GM12878 (cell line): Measurements from ENCODE around the gene STX12. TPM values are rescaled to one million over a fixed set of nuclear protein-coding genes. Genes with fewer than 3 reads are reported as not detected.
A peak's percentile ranks its signal among the peaks of the same experiment; 100 is the strongest.
"Not testable (repeated sequence)": the region's sequence is repeated elsewhere in the genome, so short reads cannot be mapped to it uniquely, and the experiment has no call there.

Experiments
- ATAC-seq: fragments of 200-7000 bp; cut with Tn5 transposase; 3 replicates; pipeline ENCODE4 v1.9.1; 2020; ENCODE audit warnings: mild to moderate bottlenecking, moderate library complexity
- BruUV-seq: library from RNA; stranded (reverse); fragments of 400-500 nt; replicated peaks from 2 replicates; lab custom pipeline; 2021; lab: Mats Ljungman, UMichigan
- CTCF ChIA-PET: fragments of 300-600 bp; sonication (Branson Sonifier 250); formaldehyde crosslinking; extraction: SDS; loops from one replicate; lab custom pipeline; 2021; ENCODE audit warnings: inconsistent platforms; lab: Yijun Ruan, JAX
- POLR2A ChIA-PET: fragments of 350-600 bp; formaldehyde crosslinking; extraction: SDS; loops from one replicate; lab custom pipeline; 2021; ENCODE audit warnings: inconsistent platforms; lab: Charles Lee
- RAD21 ChIA-PET: fragments of 300-600 bp; sonication (Branson Sonifier 250); formaldehyde crosslinking; loops from one replicate; lab custom pipeline; 2023; ENCODE audit warnings: antibody characterized with exemption; ENCODE audit not compliant: unreplicated experiment; lab: Charles Lee
- SMC1A ChIA-PET: fragments of 300-600 bp; sonication (Branson Sonifier 250); formaldehyde crosslinking; loops from one replicate; lab custom pipeline; 2023; ENCODE audit not compliant: unreplicated experiment, uncharacterized antibody; lab: Charles Lee
- DNase-seq: peaks from one replicate; pipeline ENCODE4 v3.0.0-alpha.2; 2011; ENCODE audit warnings: low read depth, low spot score
- FAIRE-seq: peaks from 3 replicates; lab custom pipeline; 2011; peaks lifted over from hg19 to GRCh38; lab: Jason Lieb, UNC
- H2AFZ ChIP-seq: 2 replicates; pipeline ENCODE4 v1.6.0; 2011; ENCODE audit warnings: low read depth, low read length, control low read depth; ENCODE audit not compliant: control insufficient read depth
- H3K27ac ChIP-seq: 2 replicates; pipeline ENCODE4 v1.5.1; 2011; ENCODE audit warnings: control low read depth; ENCODE audit not compliant: control insufficient read depth, insufficient read depth
- H3K27me3 ChIP-seq, 2 experiments: replicated peaks in 1 of 2; 2 replicates each; pipeline versions ENCODE4 v1.6.0 to v1.6.1; 2011; ENCODE audit warnings: low read length in 1 of 2; ENCODE audit not compliant: control insufficient read depth in 2 of 2, insufficient read depth in 2 of 2
- H3K36me3 ChIP-seq, 2 experiments: 2 replicates each; pipeline ENCODE4 v1.5.1; 2011; ENCODE audit warnings: low read length in 1 of 2; ENCODE audit not compliant: control insufficient read depth in 2 of 2, insufficient read depth in 2 of 2
- H3K4me1 ChIP-seq: 2 replicates; pipeline ENCODE4 v1.6.1; 2011; ENCODE audit warnings: mild to moderate bottlenecking, low read length, moderate library complexity, mixed read lengths; ENCODE audit not compliant: control insufficient read depth, insufficient read depth
- H3K4me2 ChIP-seq: 2 replicates; pipeline ENCODE4 v1.6.0; 2011; ENCODE audit warnings: control low read depth; ENCODE audit not compliant: control insufficient read depth, insufficient read depth
- H3K4me3 ChIP-seq: fragments of 200-600 bp; sonication (generic); 2 replicates; pipeline ENCODE4 v1.5.1; 2016
- H3K79me2 ChIP-seq: 2 replicates; pipeline ENCODE4 v1.6.0; 2011; ENCODE audit warnings: low read length; ENCODE audit not compliant: control insufficient read depth, insufficient read depth
- H3K9ac ChIP-seq: 2 replicates; pipeline ENCODE4 v1.8.0; 2011; ENCODE audit warnings: low read length, control low read depth, mixed read lengths; ENCODE audit not compliant: control insufficient read depth, insufficient read depth
- H3K9me3 ChIP-seq: replicated peaks from 3 replicates; pipeline ENCODE4 v1.5.1; 2011; ENCODE audit warnings: mild to moderate bottlenecking, low read length; ENCODE audit not compliant: control insufficient read depth, insufficient read depth
- H4K20me1 ChIP-seq: 2 replicates; pipeline ENCODE4 v1.6.0; 2011; ENCODE audit not compliant: control insufficient read depth, insufficient read depth
- ASH2L ChIP-seq: fragments of 300-600, 200-600 bp; sonication (generic); IDR thresholded peaks from 2 replicates; pipeline ENCODE4 v1.6.1; 2017; ENCODE audit warnings: low read depth, mild to moderate bottlenecking, borderline replicate concordance
- BACH1 ChIP-seq: fragments of 450-650 bp; IDR thresholded peaks from 2 replicates; pipeline ENCODE4 v1.6.1; 2017; ENCODE audit warnings: mild to moderate bottlenecking, borderline replicate concordance
- CHD4 ChIP-seq: fragments of 200-600 bp; sonication (generic); IDR thresholded peaks from 2 replicates; pipeline ENCODE4 v1.6.1; 2016; ENCODE audit warnings: mild to moderate bottlenecking
- EP300 ChIP-seq, 2 experiments: fragments of 150-350 bp in 1 of 2; IDR thresholded peaks; 2 replicates each; pipeline ENCODE4 v1.6.1; 2011 to 2012; ENCODE audit warnings: low read depth in 2 of 2, low read length in 2 of 2, borderline replicate concordance in 1 of 2, improper control_type of control experiment in 1 of 2, inconsistent platforms in 1 of 2; ENCODE audit not compliant: control insufficient read depth in 1 of 2
- KAT2A ChIP-seq: conservative IDR thresholded peaks from 2 replicates; pipeline ENCODE4 v1.6.1; 2011; ENCODE audit warnings: low read depth, low read length; ENCODE audit not compliant: control insufficient read depth
- KDM1A ChIP-seq: fragments of 200-600 bp; sonication (generic); IDR thresholded peaks from 2 replicates; pipeline ENCODE4 v1.6.1; 2016; ENCODE audit warnings: borderline replicate concordance
- NFXL1 ChIP-seq: fragments of 450-650 bp; IDR thresholded peaks from 2 replicates; pipeline ENCODE4 v1.6.1; 2017; ENCODE audit warnings: antibody characterized with exemption, mild to moderate bottlenecking, borderline replicate concordance
- SMAD1 ChIP-seq: fragments of 450-650 bp; IDR thresholded peaks from 2 replicates; pipeline ENCODE4 v1.6.1; 2018; ENCODE audit warnings: mild to moderate bottlenecking, low read depth; ENCODE audit not compliant: partially characterized antibody
- ZNF207 ChIP-seq: fragments of 450-650 bp; IDR thresholded peaks from 2 replicates; pipeline ENCODE4 v1.6.1; 2014; ENCODE audit warnings: antibody characterized with exemption, mild to moderate bottlenecking, borderline replicate concordance
- ZNF384 ChIP-seq: IDR thresholded peaks from 2 replicates; pipeline ENCODE4 v1.6.1; 2012; ENCODE audit warnings: low read depth, mild to moderate bottlenecking, low read length, improper control_type of control experiment, borderline replicate concordance
- ZSCAN29 ChIP-seq: fragments of 450-650 bp; IDR thresholded peaks from 2 replicates; pipeline ENCODE4 v1.6.1; 2017; ENCODE audit warnings: mild to moderate bottlenecking, moderate library complexity
- WGBS: methylation state at CpG from one replicate; pipeline ENCODE4 v1.1.6; 2016; ENCODE audit warnings: low lambda C conversion rate; ENCODE audit not compliant: insufficient replicate concordance, insufficient coverage; ENCODE audit errors: missing lambda C conversion rate; 5-methylcytosine and 5-hydroxymethylcytosine counted together
- in situ Hi-C: fragments of 300-500 bp; cut with MboI; formaldehyde crosslinking; loops from 9 replicates; pipeline ENCODE4 v1.14.3; 2018; ENCODE audit warnings: mixed read lengths
- intact Hi-C: fragments of 100-400 bp; cut with micrococcal nuclease; formaldehyde crosslinking; loops from one replicate; pipeline ENCODE4 v1.14.2; 2022; ENCODE audit not compliant: unreplicated experiment
- polyA plus RNA-seq, 11 experiments: library from polyadenylated mRNA; depleted of rRNA in 4 of 11; unstranded in 6 of 11; stranded (reverse) in 5 of 11; fragments of >200 nt; fragmentation: Nextera tagmentation in 4 of 11; fragmentation: Illumina TruSeq in 1 of 11; extraction: Ambion mirVana in 4 of 11; extraction: Trizol in 1 of 11; gene quantifications; 1 replicate in 1 of 11; 2 replicates in 10 of 11; pipeline versions ENCODE4 v1.2.1 to v1.2.3, GENCODE V29; 2011 to 2016; ENCODE audit warnings: inconsistent platforms in 2 of 11, missing spikeins in 2 of 11, low read depth in 1 of 11
- total RNA-seq, 4 experiments: library from RNA; depleted of rRNA in 3 of 4; stranded (reverse); fragments of >200 nt in 3 of 4; fragmentation: Illumina TruSeq in 1 of 4; extraction: Trizol in 1 of 4; gene quantifications; 2 replicates each; pipeline versions ENCODE4 v1.2.1 to v1.2.3, GENCODE V29; 2013 to 2021
- TF ChIP-seq, protein P1 (sequence below): IDR thresholded peaks from 2 replicates; pipeline ENCODE4 v1.6.1; 2011; ENCODE audit warnings: low read depth, mild to moderate bottlenecking, low read length, moderate library complexity, borderline replicate concordance; ENCODE audit errors: extremely low read depth
- TF ChIP-seq, protein P2 (sequence below): fragments of 150-350 bp; IDR thresholded peaks from 2 replicates; pipeline ENCODE4 v1.6.1; 2014; ENCODE audit warnings: mild to moderate bottlenecking, low read depth, low read length

Gene STX12
- total and polyA plus RNA-seq, 10 of the 15 experiments (the other 5 are each of a cell fraction or from before 2014, with no cell fraction given) = 20.2 to 35.0 (median 28.1) TPM

DNA sequence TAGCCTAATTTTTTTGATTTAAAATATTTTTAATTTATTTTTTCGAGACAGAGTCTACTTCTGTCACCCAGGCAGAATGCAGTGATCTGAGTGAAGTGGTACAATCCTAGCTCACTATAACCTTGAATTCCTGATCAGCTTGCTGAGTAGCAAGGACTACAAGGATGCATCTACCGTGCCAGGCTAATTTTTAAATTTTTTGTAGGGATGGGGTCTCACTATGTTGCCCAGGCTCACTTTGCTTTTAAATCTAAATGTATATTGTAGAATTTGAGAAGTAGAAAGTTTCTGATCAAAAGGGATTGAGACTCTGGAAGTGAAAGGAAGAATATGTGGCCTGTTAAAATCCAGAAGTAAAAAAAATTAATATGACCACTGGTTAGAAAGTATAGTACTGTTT, 1.6 kb downstream of the STX12 start:
- FAIRE-seq = no peak
- H2AFZ ChIP-seq = no peak overlapping the region
- H3K4me2 ChIP-seq = peak overlapping the region; percentile 68
- intact Hi-C loops = loop anchor here (5.0 to 10.0 kb wide), 2 partner anchors 102 to 470 kb away; partner anchors contain the start of gene IFI6
- H3K79me2 ChIP-seq = peaks cover 62% of the 10 kb centered on the region
- peaks cover 8% of the 10 kb centered on the region; the same call in 1 of the 2 replicates for H4K20me1 ChIP-seq
- WGBS = 50% methylated on average over 2 of the region's 2 CpGs
- no peak for DNase-seq
- in situ Hi-C loops = no loop called here
- no peaks in the 10 kb centered on the region for H3K9me3 ChIP-seq
- ChIA-PET CTCF (interaction anchor here (1.2 to 5.3 kb wide), 5 partner anchors 15 to 301 kb away, joined by 3 to 33 read pairs (median 3); partner anchors contain the start of genes FAM76A and IFI6), RAD21 (interaction anchor here (1.2 to 3.2 kb wide), 5 partner anchors 25 to 218 kb away, joined by 3 to 41 read pairs (median 3); partner anchors contain the start of genes FAM76A, IFI6 and PPP1R8), POLR2A (interaction anchor here (0.6 to 3.1 kb wide), 7 partner anchors 9 to 157 kb away, joined by 3 to 26 read pairs (median 4); partner anchors contain the start of gene FAM76A), SMC1A (interaction anchor here (1.0 to 5.4 kb wide), 5 partner anchors 10 to 104 kb away, joined by 3 to 35 read pairs (median 4); no protein-coding TSS in a partner anchor)
- H3K27me3 ChIP-seq = no peaks in the 10 kb centered on the region
- peak overlapping the region; percentile 32 for H3K27ac ChIP-seq
- no peak for ATAC-seq
- peaks cover 6% of the 10 kb centered on the region for H3K4me1 ChIP-seq
- H3K36me3 ChIP-seq = peaks cover 0 to 4% of the 10 kb centered on the region in 2 experiments; a peak in 2 of 4 replicates
- peak overlapping the region; percentile 94 for H3K9ac ChIP-seq
- H3K4me3 ChIP-seq = peak overlapping the region; percentile 63
- no TSS peak for BruUV-seq
- TF ChIP-seq NFXL1 (no peak), BACH1 (no peak), ZNF207 (no peak), ASH2L (no peak), SMAD1 (no peak), ZSCAN29 (no peak), CHD4 (no peak), KAT2A (no peak), KDM1A (no peak), ZNF384 (no peak), EP300 (IDR thresholded peaks at IDR 0.05; ENCODE audit: borderline replicate concordance in 1 of 2, control insufficient read depth in 1 of 2, low read depth in 2 of 2, low read length in 2 of 2) (no peak)
- TF ChIP-seq, protein P1, sequence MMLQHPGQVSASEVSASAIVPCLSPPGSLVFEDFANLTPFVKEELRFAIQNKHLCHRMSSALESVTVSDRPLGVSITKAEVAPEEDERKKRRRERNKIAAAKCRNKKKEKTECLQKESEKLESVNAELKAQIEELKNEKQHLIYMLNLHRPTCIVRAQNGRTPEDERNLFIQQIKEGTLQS = no peak
- TF ChIP-seq, protein P2, sequence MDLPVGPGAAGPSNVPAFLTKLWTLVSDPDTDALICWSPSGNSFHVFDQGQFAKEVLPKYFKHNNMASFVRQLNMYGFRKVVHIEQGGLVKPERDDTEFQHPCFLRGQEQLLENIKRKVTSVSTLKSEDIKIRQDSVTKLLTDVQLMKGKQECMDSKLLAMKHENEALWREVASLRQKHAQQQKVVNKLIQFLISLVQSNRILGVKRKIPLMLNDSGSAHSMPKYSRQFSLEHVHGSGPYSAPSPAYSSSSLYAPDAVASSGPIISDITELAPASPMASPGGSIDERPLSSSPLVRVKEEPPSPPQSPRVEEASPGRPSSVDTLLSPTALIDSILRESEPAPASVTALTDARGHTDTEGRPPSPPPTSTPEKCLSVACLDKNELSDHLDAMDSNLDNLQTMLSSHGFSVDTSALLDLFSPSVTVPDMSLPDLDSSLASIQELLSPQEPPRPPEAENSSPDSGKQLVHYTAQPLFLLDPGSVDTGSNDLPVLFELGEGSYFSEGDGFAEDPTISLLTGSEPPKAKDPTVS = no peak
- TF ChIP-seq, all 136 proteins: peak for 0

DNA sequence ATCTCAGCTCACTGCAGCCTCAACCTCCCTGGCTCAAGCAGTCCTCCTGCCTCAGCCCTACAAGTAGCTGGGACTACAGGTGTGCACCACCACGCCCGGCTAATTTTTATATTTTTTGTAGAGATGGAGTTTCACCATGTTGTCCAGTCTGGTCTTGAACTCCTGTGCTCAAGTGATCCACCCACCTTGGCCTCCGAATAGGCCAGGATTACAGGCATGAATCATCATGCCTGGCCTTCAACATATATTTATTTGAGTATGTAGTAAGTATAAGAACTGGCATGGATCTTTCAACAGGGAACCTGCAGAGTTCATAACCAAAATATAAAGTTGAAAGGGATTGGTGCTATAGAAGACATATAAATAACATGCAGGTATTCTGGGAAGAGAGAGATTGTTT, 2.3 kb downstream of the STX12 start:
- POLR2A ChIA-PET = interaction anchor here (1.0 to 3.1 kb wide), 3 partner anchors 50 to 59 kb away, joined by 3 to 26 read pairs (median 3); partner anchors contain the start of gene FAM76A
- H3K27ac ChIP-seq, ATAC-seq, DNase-seq, H3K36me3 ChIP-seq, H3K4me1 ChIP-seq, FAIRE-seq, H3K9ac ChIP-seq, BruUV-seq, H2AFZ ChIP-seq, H3K9me3 ChIP-seq, in situ Hi-C loops, H4K20me1 ChIP-seq, H3K27me3 ChIP-seq: not testable (repeated sequence)
- RAD21 ChIA-PET = interaction anchor here (1.2 to 1.3 kb wide), 2 partner anchors 24 to 55 kb away, joined by 3 read pairs; partner anchors contain the start of gene PPP1R8
- SMC1A ChIA-PET = interaction anchor here (0.7 to 5.4 kb wide), 6 partner anchors 11 to 357 kb away, joined by 3 to 35 read pairs (median 6); partner anchors contain the start of gene IFI6
- CTCF ChIA-PET = interaction anchor here (1.0 to 5.3 kb wide), 7 partner anchors 10 to 300 kb away, joined by 3 to 33 read pairs (median 3); partner anchors contain the start of gene IFI6
- peaks cover 64% of the 10 kb centered on the region for H3K79me2 ChIP-seq
- 78% methylated on average over 3 of the region's 3 CpGs for WGBS
- peak overlapping the region; percentile 76 for H3K4me2 ChIP-seq
- peak overlapping the region; percentile 47; the same call in 1 of the 2 replicates for H3K4me3 ChIP-seq
- intact Hi-C loops = loop anchor here (10.0 kb wide), 1 partner anchor 469 kb away; no protein-coding TSS in a partner anchor
